Measurements from ENCODE around the gene TLR10. TPM values are rescaled to one million over a fixed set of nuclear protein-coding genes. Genes with fewer than 3 reads are reported as not detected.

The TLR10 gene
- total RNA-seq, 1 experiment from 2014 or later, result 0.30 TPM

DNA sequence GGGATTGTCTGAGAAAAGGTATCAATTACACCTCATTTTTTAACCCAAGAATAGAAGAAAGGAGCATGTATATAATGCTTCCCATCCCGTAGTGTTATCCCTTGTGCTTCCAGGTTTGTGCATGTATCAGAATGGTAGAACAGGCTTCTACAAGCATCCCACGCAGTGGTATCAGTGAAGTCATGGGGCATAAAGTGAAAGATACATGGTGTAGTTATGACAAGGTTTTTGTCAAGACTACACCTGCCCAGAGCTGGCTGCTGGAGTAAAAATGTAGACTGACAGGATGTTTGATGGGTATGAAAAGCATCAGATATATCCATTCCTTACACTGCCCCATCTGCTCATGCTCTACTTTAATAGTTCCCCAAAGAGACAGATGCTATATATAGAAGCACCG, 12.3 kb upstream of the TLR10 start (continued):
- TF ChIP-seq, protein P1, sequence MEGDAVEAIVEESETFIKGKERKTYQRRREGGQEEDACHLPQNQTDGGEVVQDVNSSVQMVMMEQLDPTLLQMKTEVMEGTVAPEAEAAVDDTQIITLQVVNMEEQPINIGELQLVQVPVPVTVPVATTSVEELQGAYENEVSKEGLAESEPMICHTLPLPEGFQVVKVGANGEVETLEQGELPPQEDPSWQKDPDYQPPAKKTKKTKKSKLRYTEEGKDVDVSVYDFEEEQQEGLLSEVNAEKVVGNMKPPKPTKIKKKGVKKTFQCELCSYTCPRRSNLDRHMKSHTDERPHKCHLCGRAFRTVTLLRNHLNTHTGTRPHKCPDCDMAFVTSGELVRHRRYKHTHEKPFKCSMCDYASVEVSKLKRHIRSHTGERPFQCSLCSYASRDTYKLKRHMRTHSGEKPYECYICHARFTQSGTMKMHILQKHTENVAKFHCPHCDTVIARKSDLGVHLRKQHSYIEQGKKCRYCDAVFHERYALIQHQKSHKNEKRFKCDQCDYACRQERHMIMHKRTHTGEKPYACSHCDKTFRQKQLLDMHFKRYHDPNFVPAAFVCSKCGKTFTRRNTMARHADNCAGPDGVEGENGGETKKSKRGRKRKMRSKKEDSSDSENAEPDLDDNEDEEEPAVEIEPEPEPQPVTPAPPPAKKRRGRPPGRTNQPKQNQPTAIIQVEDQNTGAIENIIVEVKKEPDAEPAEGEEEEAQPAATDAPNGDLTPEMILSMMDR (IDR thresholded peaks at IDR 0.05 in 2 of 3, conservative IDR thresholded peaks at IDR 0.05 in 1 of 3; ENCODE audit: borderline replicate concordance in 1 of 3, insufficient read depth in 1 of 3, low read depth in 2 of 3, low read length in 2 of 3), result no peak

DNA sequence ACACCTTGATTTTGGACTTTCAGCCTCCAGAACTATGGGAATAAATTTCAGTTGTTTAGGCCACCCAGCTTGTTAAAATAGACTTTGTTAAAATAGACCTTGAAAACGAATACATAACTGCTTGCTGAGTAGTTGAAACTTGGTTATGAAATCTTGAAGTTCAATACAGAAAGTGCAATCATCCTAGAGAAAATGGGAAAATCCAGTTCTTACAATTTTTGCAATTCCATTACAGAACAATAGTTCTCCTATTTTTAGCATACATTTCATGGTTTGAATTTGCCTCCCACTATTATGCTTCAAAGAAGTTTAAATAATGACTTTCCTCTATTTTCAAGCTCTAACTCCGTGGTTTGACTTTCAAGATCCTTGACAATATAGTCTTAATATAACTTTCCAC, 11.3 kb upstream of the TLR10 start:
- Histone ChIP-seq H2AFZ (ENCODE audit: low read depth, low read length, poor library complexity, severe bottlenecking) (no peak overlapping the region), H3K27ac (ENCODE audit: low read depth, low read length) (no peak overlapping the region), H3K4me1 (ENCODE audit: control insufficient read depth in 1 of 2, insufficient read depth in 2 of 2, low read length in 2 of 2) (no peaks in the 10 kb centered on the region), H4K20me1 (ENCODE audit: insufficient read depth) (no peaks in the 10 kb centered on the region), H3K9me2 (ENCODE audit: insufficient read depth) (no peaks in the 10 kb centered on the region), H3K9me3 (ENCODE audit: control insufficient read depth in 1 of 2, insufficient read depth in 1 of 2, low read depth in 1 of 2, low read length in 2 of 2) (no peaks in the 10 kb centered on the region), H3K9ac (ENCODE audit: low read length) (no peak overlapping the region), H3K4me2 (ENCODE audit: low read length) (no peak overlapping the region), H3K27me3 (ENCODE audit: insufficient read depth, low read length) (no peaks in the 10 kb centered on the region), H3K36me3 (ENCODE audit: control insufficient read depth in 1 of 2, insufficient read depth in 2 of 2, low read length in 2 of 2) (no peaks in the 10 kb centered on the region), H3K79me2 (ENCODE audit: insufficient read depth, low read length) (no peaks in the 10 kb centered on the region), H3K4me3 (replicated peaks in 1 of 2; ENCODE audit: low read depth in 1 of 2, low read length in 2 of 2) (no peak overlapping the region)
- no peak for DNase-seq (ENCODE audit: low read depth, low spot score)
- CTCF ChIA-PET, result interaction anchor here (1.3 kb wide), 1 partner anchor 35 kb away, joined by 4 read pairs; no protein-coding TSS in a partner anchor
- POLR2A ChIA-PET, result no interaction called here
- no peak for TF ChIP-seq RAD21 (IDR thresholded peaks at IDR 0.05; ENCODE audit: low read depth)
- TF ChIP-seq CEBPB (IDR thresholded peaks at IDR 0.05; ENCODE audit: low read depth), result no peak
- TF ChIP-seq SIN3A (IDR thresholded peaks at IDR 0.05; ENCODE audit: low read depth), result no peak
- TF ChIP-seq, protein P2, sequence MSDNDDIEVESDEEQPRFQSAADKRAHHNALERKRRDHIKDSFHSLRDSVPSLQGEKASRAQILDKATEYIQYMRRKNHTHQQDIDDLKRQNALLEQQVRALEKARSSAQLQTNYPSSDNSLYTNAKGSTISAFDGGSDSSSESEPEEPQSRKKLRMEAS (IDR thresholded peaks at IDR 0.05), result no peak
- TF ChIP-seq, protein P1 (IDR thresholded peaks at IDR 0.05 in 2 of 3, conservative IDR thresholded peaks at IDR 0.05 in 1 of 3; ENCODE audit: borderline replicate concordance in 1 of 3, insufficient read depth in 1 of 3, low read depth in 2 of 3, low read length in 2 of 3), result no peak
- TF ChIP-seq POLR2AphosphoS5 (IDR thresholded peaks at IDR 0.05; ENCODE audit: low read depth, low read length), result no peak
- TF ChIP-seq, protein P3, sequence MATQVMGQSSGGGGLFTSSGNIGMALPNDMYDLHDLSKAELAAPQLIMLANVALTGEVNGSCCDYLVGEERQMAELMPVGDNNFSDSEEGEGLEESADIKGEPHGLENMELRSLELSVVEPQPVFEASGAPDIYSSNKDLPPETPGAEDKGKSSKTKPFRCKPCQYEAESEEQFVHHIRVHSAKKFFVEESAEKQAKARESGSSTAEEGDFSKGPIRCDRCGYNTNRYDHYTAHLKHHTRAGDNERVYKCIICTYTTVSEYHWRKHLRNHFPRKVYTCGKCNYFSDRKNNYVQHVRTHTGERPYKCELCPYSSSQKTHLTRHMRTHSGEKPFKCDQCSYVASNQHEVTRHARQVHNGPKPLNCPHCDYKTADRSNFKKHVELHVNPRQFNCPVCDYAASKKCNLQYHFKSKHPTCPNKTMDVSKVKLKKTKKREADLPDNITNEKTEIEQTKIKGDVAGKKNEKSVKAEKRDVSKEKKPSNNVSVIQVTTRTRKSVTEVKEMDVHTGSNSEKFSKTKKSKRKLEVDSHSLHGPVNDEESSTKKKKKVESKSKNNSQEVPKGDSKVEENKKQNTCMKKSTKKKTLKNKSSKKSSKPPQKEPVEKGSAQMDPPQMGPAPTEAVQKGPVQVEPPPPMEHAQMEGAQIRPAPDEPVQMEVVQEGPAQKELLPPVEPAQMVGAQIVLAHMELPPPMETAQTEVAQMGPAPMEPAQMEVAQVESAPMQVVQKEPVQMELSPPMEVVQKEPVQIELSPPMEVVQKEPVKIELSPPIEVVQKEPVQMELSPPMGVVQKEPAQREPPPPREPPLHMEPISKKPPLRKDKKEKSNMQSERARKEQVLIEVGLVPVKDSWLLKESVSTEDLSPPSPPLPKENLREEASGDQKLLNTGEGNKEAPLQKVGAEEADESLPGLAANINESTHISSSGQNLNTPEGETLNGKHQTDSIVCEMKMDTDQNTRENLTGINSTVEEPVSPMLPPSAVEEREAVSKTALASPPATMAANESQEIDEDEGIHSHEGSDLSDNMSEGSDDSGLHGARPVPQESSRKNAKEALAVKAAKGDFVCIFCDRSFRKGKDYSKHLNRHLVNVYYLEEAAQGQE (IDR thresholded peaks at IDR 0.05; ENCODE audit: low read depth), result no peak
- TF ChIP-seq ZFX (IDR thresholded peaks at IDR 0.05), result no peak
- no peak for TF ChIP-seq ELF1 (IDR thresholded peaks at IDR 0.05; ENCODE audit: borderline replicate concordance, low read depth)
- TF ChIP-seq EGR1 (IDR thresholded peaks at IDR 0.05; ENCODE audit: low read depth), result no peak
- no peak for TF ChIP-seq SRF (IDR thresholded peaks at IDR 0.05; ENCODE audit: low read depth)
- no peak for TF ChIP-seq JUND (IDR thresholded peaks at IDR 0.05)
- no peak for TF ChIP-seq POLR2A (IDR thresholded peaks at IDR 0.05; ENCODE audit: borderline replicate concordance, extremely low read depth, insufficient read depth, insufficient read length)
- intact Hi-C loops (cut with micrococcal nuclease), result no loop called here
- ATAC-seq, result no peak
- no TSS peak for BruUV-seq (replicated peaks)
- RAD21 ChIA-PET (ENCODE audit: low non-redundant PET in 1 of 2, low total read pairs in 2 of 2, uncharacterized antibody in 2 of 2, unreplicated experiment in 2 of 2), result no interaction called here
